Progenitor cell of endocrine pancreas (in vitro differentiated cells): ENCODE measurements around the gene PRKN. TPM values are rescaled to one million over a fixed set of nuclear protein-coding genes. Genes with fewer than 3 reads are reported as not detected.
"Not testable (repeated sequence)": the region's sequence is repeated elsewhere in the genome, so short reads cannot be mapped to it uniquely, and the experiment has no call there.

Source experiments
- DNase-seq: peaks from one replicate; pipeline ENCODE4 v3.0.0; 2021; ENCODE audit warnings: low spot score; ENCODE audit not compliant: unreplicated experiment
- H3K27ac Mint-ChIP-seq: 2 replicates; pipeline ENCODE4 v1.8.0; 2021; ENCODE audit warnings: mild to moderate bottlenecking, moderate library complexity, mixed read lengths
- H3K27me3 Mint-ChIP-seq: 2 replicates; pipeline ENCODE4 v1.8.0; 2021; ENCODE audit warnings: mixed read lengths
- H3K36me3 Mint-ChIP-seq: 2 replicates; pipeline ENCODE4 v1.8.0; 2022; ENCODE audit warnings: mixed read lengths; ENCODE audit not compliant: insufficient read depth
- H3K4me1 Mint-ChIP-seq: 2 replicates; pipeline ENCODE4 v1.8.0; 2021; ENCODE audit warnings: low read depth, mixed read lengths
- H3K4me3 Mint-ChIP-seq: 2 replicates; pipeline ENCODE4 v1.8.0; 2021; ENCODE audit warnings: low read depth, mild to moderate bottlenecking, moderate library complexity, mixed read lengths
- H3K9me3 Mint-ChIP-seq: 2 replicates; pipeline ENCODE4 v1.8.0; 2021; ENCODE audit warnings: low read depth, mixed read lengths
- CTCF ChIP-seq: fragments of 200-600 bp; sonication (generic); IDR thresholded peaks from one replicate; pipeline ENCODE4 v1.5.0; 2021; ENCODE audit warnings: antibody characterized with exemption, mild to moderate bottlenecking; ENCODE audit not compliant: unreplicated experiment
- total RNA-seq: library from RNA; stranded (reverse); gene quantifications from 2 replicates; pipeline ENCODE4 v1.2.1, GENCODE V29; 2021

Gene PRKN
- total RNA-seq, 1 donor from 2014 or later = 4.6 TPM

DNA sequence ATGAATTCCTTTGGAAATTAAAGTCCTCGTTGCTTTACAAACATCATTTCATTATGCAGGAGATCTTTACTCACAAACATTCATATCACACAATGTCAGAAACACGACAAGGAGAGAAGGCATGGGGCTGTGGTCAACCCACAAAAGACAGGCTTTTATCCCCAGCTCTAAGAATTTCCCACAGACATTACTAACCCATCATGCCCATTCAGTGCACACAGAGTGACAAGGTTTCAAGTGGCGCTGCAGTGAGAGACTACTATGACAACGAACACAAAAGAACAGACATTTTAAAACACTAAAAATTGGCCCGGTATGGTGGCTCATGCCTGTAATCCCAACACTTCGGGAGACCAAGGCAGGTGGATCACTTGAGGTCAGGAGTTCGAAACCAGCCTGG is 873.9 kb downstream of the PRKN start:
- Mint-ChIP-seq H3K27ac (no peak overlapping the region), H3K4me3 (no peak overlapping the region), H3K27me3 (no peaks in the 10 kb centered on the region), H3K9me3 (no peaks in the 10 kb centered on the region), H3K36me3 (no peaks in the 10 kb centered on the region), H3K4me1 (no peaks in the 10 kb centered on the region)
- TF ChIP-seq CTCF = no peak
- no peak for DNase-seq

DNA sequence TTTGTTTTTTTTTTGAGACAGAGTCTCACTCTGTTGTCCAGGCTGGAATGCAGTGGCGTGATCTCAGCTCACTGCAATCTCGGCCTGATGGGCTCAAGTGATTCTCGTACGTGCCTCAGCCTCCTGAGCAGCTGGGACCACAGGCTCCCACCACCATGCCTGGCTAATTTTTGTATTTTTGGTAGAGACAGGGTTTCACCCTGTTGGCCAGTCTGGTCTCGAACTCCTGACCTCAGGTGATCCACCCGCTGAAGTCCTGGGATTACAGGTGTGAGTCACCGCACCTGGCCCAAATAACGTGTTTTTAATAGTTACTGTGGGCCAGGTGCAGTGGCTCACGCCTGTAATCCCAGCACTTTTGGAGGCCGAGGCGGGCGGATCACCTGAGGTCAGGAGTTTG is 876.1 kb downstream of the PRKN start:
- H3K27me3 Mint-ChIP-seq = not testable (repeated sequence)

DNA sequence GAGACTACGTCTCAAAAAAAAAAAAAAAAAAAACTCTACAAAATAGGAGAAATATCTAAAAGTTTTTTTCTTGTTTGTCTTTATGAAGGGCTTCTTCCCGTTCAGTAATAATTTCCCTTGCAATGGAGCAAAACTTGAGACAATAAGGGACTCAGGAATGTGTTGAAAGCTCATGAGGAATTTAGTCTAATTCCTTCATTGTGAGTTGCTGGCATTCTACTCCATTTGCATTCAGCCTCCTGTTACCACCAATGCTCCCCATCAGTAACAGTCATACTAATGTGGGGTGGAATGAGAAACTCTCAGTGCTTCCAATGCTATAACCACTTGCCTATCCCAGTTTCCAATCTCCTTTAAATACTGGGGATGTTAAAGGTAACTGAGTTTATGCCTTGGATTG is 877.0 kb downstream of the PRKN start:
- H3K9me3 Mint-ChIP-seq = no peaks in the 10 kb centered on the region
- no peak for DNase-seq
- H3K4me3 Mint-ChIP-seq = no peak overlapping the region
- H3K36me3 Mint-ChIP-seq = no peaks in the 10 kb centered on the region
- H3K4me1 Mint-ChIP-seq = no peaks in the 10 kb centered on the region
- no peaks in the 10 kb centered on the region for H3K27me3 Mint-ChIP-seq
- H3K27ac Mint-ChIP-seq = no peak overlapping the region
- TF ChIP-seq CTCF = no peak

More for the DNA sequence above, 876.1 kb downstream of the PRKN start:
- H3K36me3 Mint-ChIP-seq, H3K27ac Mint-ChIP-seq, H3K4me3 Mint-ChIP-seq, DNase-seq, H3K4me1 Mint-ChIP-seq, H3K9me3 Mint-ChIP-seq: not testable (repeated sequence)

DNA sequence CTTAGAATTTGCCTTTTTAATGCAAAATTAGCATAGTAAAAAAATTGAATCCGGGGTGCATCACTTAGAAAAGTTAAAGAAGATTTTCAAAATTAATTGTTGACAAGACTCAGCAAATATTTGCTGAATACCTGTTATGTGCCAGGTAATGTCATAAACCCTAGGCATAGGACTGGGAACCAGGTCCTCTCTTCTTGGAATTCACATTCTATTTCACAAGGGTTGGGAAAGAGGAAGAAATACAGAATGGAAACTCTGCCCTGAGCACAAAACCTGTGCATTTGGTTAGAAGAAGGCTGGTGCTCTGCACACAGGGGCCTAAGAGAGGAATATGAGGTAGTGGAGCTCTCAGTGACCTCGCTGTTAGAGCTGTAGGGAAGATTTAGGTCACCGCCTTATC is 879.9 kb downstream of the PRKN start:
- H3K36me3 Mint-ChIP-seq = no peaks in the 10 kb centered on the region
- H3K27ac Mint-ChIP-seq = no peak overlapping the region
- no peaks in the 10 kb centered on the region for H3K27me3 Mint-ChIP-seq
- no peak overlapping the region for H3K4me3 Mint-ChIP-seq
- no peaks in the 10 kb centered on the region for H3K9me3 Mint-ChIP-seq
- no peak for DNase-seq
- H3K4me1 Mint-ChIP-seq = no peaks in the 10 kb centered on the region
- TF ChIP-seq CTCF = no peak

DNA sequence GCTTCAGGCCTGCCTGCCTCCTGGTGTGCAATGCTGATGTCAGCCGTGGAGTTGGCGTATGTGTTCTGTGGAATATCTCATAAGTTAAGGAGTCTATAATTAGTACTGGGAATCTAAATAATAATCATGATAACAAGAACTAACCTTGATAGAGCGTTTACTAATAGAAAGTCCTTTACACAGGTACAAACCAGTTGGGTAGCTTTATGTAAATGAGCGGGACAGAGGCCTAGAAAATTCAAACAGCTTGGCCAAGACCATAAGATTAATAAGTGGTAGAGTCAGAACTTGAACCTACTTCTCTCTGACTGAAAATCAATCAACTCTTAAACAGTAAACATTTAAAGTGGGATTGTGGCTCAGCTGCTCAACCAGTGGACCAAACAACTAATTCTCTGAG is 882.8 kb downstream of the PRKN start:
- Mint-ChIP-seq H3K9me3 (no peaks in the 10 kb centered on the region), H3K27me3 (no peaks in the 10 kb centered on the region), H3K27ac (no peak overlapping the region), H3K4me3 (no peak overlapping the region), H3K4me1 (no peaks in the 10 kb centered on the region), H3K36me3 (no peaks in the 10 kb centered on the region)
- TF ChIP-seq CTCF = no peak
- DNase-seq = no peak

- TF ChIP-seq CTCF = no peak
- no peaks in the 10 kb centered on the region for H3K9me3 Mint-ChIP-seq
- H3K27ac Mint-ChIP-seq = no peak overlapping the region
- H3K4me1 Mint-ChIP-seq = peaks cover 7% of the 10 kb centered on the region
- no peak overlapping the region for H3K4me3 Mint-ChIP-seq
- H3K36me3 Mint-ChIP-seq = no peaks in the 10 kb centered on the region
- peaks cover 10% of the 10 kb centered on the region for H3K27me3 Mint-ChIP-seq
- DNase-seq = no peak
These were observed 884.5 kb downstream of the PRKN start for GRCh38 chr6:161843066-161843465.
